ENCODE results near the gene MAP2K7.

The MAP2K7 gene

DNA sequence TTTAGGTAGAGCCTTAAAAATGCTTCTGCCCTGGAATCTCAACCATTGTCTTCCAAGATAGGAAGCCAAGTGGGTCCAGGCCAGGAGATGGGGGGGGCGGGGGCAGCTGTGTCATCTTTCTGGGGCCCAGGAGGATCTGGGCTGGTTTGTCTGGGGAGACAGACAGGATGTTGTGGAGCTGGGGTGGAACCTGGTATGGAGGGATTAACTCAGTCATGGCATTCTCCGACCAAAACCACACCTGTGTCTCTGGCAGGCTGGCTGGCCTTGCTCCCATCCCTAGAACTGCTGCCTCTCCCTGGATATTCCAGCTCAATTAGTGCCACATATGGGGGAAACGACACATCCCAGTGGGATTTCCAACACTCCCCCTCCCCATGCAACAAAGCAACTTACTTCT lies 2.7 kb upstream of the MAP2K7 start:
- intact Hi-C loops (cut with DNase I; ENCODE audit: low total_unique reads) = loop anchor here (5.0 kb wide), 1 partner anchor 49 kb away; no protein-coding TSS in a partner anchor
- peaks cover 0 to 11% of the 10 kb centered on the region in 2 donors for H3K27me3 ChIP-seq
- TF ChIP-seq, protein P1, sequence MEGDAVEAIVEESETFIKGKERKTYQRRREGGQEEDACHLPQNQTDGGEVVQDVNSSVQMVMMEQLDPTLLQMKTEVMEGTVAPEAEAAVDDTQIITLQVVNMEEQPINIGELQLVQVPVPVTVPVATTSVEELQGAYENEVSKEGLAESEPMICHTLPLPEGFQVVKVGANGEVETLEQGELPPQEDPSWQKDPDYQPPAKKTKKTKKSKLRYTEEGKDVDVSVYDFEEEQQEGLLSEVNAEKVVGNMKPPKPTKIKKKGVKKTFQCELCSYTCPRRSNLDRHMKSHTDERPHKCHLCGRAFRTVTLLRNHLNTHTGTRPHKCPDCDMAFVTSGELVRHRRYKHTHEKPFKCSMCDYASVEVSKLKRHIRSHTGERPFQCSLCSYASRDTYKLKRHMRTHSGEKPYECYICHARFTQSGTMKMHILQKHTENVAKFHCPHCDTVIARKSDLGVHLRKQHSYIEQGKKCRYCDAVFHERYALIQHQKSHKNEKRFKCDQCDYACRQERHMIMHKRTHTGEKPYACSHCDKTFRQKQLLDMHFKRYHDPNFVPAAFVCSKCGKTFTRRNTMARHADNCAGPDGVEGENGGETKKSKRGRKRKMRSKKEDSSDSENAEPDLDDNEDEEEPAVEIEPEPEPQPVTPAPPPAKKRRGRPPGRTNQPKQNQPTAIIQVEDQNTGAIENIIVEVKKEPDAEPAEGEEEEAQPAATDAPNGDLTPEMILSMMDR (IDR thresholded peaks at IDR 0.05) = no peak
- H3K27ac ChIP-seq = no peak overlapping the region
- H3K9me3 ChIP-seq = no peaks in the 10 kb centered on the region
- H3K4me1 ChIP-seq = peaks cover 0 to 31% (median 25%) of the 10 kb centered on the region in 4 donors
- no peak for DNase-seq
- peaks cover 0 to 4% (median 3%) of the 10 kb centered on the region in 3 donors for H3K36me3 ChIP-seq
- H3K4me3 ChIP-seq = no peak overlapping the region

DNA sequence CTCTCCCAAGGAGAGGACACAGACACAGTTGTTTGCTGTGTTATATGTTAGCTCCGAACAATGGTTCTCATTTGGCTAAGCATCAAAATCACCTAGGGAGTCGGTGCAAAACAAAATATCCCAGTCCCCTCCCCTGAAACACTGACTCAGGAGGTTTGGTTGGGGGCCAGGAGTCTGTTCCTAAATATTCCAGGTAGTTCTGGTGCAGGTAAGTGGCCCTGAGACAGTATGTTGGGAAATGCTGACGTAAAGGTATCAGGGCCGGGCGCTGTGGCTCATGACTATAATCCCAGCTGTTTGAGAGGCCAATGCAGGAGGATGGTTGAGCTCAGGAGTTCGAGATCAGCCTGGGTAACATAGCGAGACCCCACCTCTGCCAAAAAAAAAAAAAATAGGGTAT lies 2.3 kb upstream of the MAP2K7 start:
- Histone ChIP-seq H3K27ac (no peak overlapping the region), H3K4me3 (no peak overlapping the region), H3K36me3 (peaks cover 0 to 8% (median 7%) of the 10 kb centered on the region in 3 donors), H3K9me3 (no peaks in the 10 kb centered on the region), H3K4me1 (peaks cover 0 to 35% (median 28%) of the 10 kb centered on the region in 4 donors), H3K27me3 (peaks cover 0 to 11% of the 10 kb centered on the region in 2 donors)
- TF ChIP-seq, protein P1 (IDR thresholded peaks at IDR 0.05) = no peak
- intact Hi-C loops (cut with DNase I; ENCODE audit: low total_unique reads) = loop anchor here (5.0 kb wide), 1 partner anchor 49 kb away; no protein-coding TSS in a partner anchor
- no peak for DNase-seq

DNA sequence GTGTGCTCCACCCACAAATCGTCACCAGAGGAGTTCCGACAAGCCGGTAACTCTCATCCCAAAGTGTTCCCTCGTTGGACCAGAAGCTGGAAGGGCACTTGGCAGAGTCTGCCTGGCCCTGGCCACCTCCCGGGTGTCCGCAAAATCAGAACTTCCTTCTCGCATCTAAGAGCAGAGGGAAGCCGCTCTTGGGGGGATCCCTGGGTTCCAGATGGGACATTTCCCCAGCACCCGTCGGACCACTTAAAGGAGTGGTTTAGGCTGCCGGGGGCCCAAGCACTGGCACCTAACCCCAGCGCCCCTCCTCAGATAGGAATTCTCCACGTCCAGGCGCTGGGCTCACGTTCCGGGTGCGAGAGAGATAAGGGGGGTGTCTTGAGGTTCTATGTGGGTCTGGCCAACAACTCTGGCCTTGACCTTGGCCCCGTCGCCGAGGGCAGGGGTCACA lies 857 bp upstream of the MAP2K7 start:
- Histone ChIP-seq H3K4me1 (peaks cover 0 to 44% (median 34%) of the 10 kb centered on the region in 4 donors), H3K27me3 (peaks cover 0 to 11% of the 10 kb centered on the region in 2 donors)

DNA sequence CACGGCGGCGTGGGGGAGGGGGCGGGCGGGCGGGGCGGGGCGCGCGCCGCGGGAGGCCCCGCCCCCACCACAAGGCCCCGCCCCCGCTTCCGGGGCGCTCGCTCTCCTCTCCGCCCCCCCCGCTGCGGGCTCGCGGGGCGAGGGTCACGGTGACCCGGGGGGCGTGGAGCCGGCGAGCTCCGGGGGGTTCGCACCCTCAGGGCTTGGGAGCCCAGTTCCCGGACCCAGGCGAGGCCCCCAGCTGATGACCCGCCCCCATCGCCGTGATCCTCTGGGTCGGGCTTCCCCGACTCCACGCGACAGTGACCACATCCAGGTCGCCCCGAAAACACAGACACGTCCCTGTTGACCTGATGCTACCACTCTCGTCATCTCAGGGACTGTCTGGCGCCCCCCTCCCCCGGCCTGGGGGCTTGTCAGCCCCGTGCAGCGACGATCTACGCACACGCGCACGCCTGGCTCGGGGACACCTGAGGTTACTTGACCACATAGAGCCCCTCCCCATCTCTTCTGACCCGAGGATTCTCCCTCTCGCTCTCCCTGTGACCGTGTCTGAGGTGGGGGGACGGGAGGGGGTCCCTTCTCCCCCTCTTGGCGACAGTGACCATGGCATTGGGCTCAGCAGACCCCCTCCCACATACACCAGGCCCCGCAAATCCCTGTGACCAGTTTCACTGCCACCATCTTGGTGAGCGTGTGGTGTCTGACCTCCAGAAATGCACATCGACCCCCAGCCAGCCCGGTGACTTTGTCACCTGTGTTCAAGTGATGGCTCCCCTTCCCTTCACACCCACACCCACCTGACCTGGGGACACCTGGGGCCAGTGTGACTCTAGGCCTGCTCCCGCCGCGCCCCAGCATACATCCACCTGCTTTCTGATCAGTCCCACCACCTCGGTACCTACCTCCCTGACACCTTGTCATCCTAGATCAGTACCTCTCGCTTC lies 670 bp downstream of the MAP2K7 start:
- H3K27ac ChIP-seq = peak overlapping the region; percentile 68 to 84
- H3K27me3 ChIP-seq = peaks cover 0 to 11% of the 10 kb centered on the region in 2 donors
- peak overlapping the region; percentile 76 to 79 for H3K4me3 ChIP-seq
- no peaks in the 10 kb centered on the region for H3K9me3 ChIP-seq
- DNase-seq = peak; percentile 42 to 81
- H3K4me1 ChIP-seq = peaks cover 0 to 49% (median 35%) of the 10 kb centered on the region in 4 donors
- H3K36me3 ChIP-seq = peaks cover 6 to 25% (median 23%) of the 10 kb centered on the region in 3 donors
- intact Hi-C loops (cut with DNase I; ENCODE audit: low total_unique reads) = loop anchor here (5.0 kb wide), 1 partner anchor 52 kb away; no protein-coding TSS in a partner anchor
- TF ChIP-seq, protein P1 (IDR thresholded peaks at IDR 0.05) = no peak

More for the DNA sequence above, 857 bp upstream of the MAP2K7 start:
- intact Hi-C loops (cut with DNase I; ENCODE audit: low total_unique reads) = loop anchor here (5.0 kb wide), 1 partner anchor 51 kb away; no protein-coding TSS in a partner anchor
- H3K9me3 ChIP-seq = no peaks in the 10 kb centered on the region
- TF ChIP-seq, protein P1 (IDR thresholded peaks at IDR 0.05) = no peak
- H3K4me3 ChIP-seq = peak overlapping the region; percentile 50 to 76
- H3K36me3 ChIP-seq = peaks cover 0 to 16% (median 12%) of the 10 kb centered on the region in 3 donors
- no peak for DNase-seq
- H3K27ac ChIP-seq = peak overlapping the region; percentile 75 to 82

DNA sequence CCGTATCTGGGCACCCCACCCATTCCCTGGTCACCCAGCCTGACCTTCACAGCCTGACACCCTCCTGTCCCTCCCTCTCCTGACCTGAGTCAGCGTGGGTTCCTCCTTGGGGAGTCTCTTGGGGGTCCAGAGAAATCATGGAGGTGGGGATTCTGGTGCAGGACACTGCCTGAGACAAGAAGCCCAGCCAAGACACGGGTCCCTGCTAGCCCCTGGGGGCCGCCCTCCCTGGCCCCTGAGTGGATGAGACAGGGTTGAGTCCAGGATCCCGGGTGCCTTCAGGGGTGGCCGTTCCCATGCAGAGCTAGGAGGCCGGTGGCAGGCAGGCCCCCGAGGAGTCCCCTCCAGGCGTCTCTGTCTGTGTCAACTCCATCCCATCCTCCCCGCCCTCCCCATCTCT lies 1.6 kb downstream of the MAP2K7 start:
- no peak for DNase-seq
- Histone ChIP-seq H3K4me3 (peak overlapping the region in 1 of 2 donors; percentile 76), H3K27me3 (peaks cover 0 to 3% of the 10 kb centered on the region in 2 donors), H3K9me3 (no peaks in the 10 kb centered on the region), H3K27ac (no peak overlapping the region), H3K4me1 (peaks cover 0 to 49% (median 35%) of the 10 kb centered on the region in 4 donors), H3K36me3 (peaks cover 14 to 34% (median 32%) of the 10 kb centered on the region in 3 donors)
- intact Hi-C loops (cut with DNase I; ENCODE audit: low total_unique reads) = no loop called here
- TF ChIP-seq, protein P1 (IDR thresholded peaks at IDR 0.05) = no peak

Data from tibial artery (tissue), 4 donors.